Neuronal stem cell (in vitro differentiated cells): ENCODE data around the gene SELENOK.

Experiments
- DNase-seq: peaks from one replicate; pipeline ENCODE4 v3.0.0-alpha.2; 2013; ENCODE audit warnings: low spot score
- H2AFZ ChIP-seq: one replicate; pipeline ENCODE4 v1.6.1; 2013; ENCODE audit warnings: mild to moderate bottlenecking, low read length, inconsistent platforms
- H2AK5ac ChIP-seq: 2 replicates; pipeline ENCODE4 v1.6.1; 2013; ENCODE audit warnings: low read depth, mild to moderate bottlenecking, inconsistent platforms, low read length, moderate library complexity, mixed read lengths
- H2BK120ac ChIP-seq: 2 replicates; pipeline ENCODE4 v1.6.1; 2013; ENCODE audit warnings: low read depth, mild to moderate bottlenecking, inconsistent platforms, low read length, moderate library complexity, mixed read lengths
- H2BK12ac ChIP-seq: one replicate; pipeline ENCODE4 v1.6.1; 2013; ENCODE audit warnings: low read length, inconsistent platforms
- H2BK15ac ChIP-seq: 2 replicates; pipeline ENCODE4 v1.6.1; 2013; ENCODE audit warnings: mild to moderate bottlenecking, low read length, inconsistent platforms, mixed read lengths
- H2BK5ac ChIP-seq: one replicate; pipeline ENCODE4 v1.6.1; 2013; ENCODE audit warnings: inconsistent platforms, mild to moderate bottlenecking, low read length, moderate library complexity
- H3K14ac ChIP-seq: one replicate; pipeline ENCODE4 v1.6.1; 2013; ENCODE audit warnings: low read length, inconsistent platforms
- H3K18ac ChIP-seq: 2 replicates; pipeline ENCODE4 v1.6.1; 2013; ENCODE audit warnings: low read length, inconsistent platforms
- H3K23ac ChIP-seq: 2 replicates; pipeline ENCODE4 v1.6.1; 2013; ENCODE audit warnings: low read depth, mild to moderate bottlenecking, mixed read lengths, low read length, inconsistent platforms; ENCODE audit not compliant: poor library complexity
- H3K27ac ChIP-seq: replicated peaks from 3 replicates; pipeline ENCODE4 v1.5.1; 2013; ENCODE audit warnings: low read length, inconsistent platforms
- H3K27me3 ChIP-seq, 3 experiments: 2 replicates each; pipeline ENCODE4 v1.6.1; 2013; ENCODE audit warnings: low read length in 3 of 3, mild to moderate bottlenecking in 2 of 3, inconsistent platforms in 1 of 3, low read depth in 1 of 3, mixed read lengths in 1 of 3, moderate library complexity in 1 of 3; ENCODE audit not compliant: control insufficient read depth in 3 of 3, insufficient read depth in 3 of 3
- H3K36me3 ChIP-seq, 2 donors: replicated peaks in 1 of 2; 2 replicates each; pipeline ENCODE4 v1.6.1; 2013; ENCODE audit warnings: low read length in 2 of 2; ENCODE audit not compliant: control insufficient read depth in 2 of 2, insufficient read depth in 2 of 2
- H3K4ac ChIP-seq: 2 replicates; pipeline ENCODE4 v1.6.1; 2013; ENCODE audit warnings: inconsistent platforms, mild to moderate bottlenecking, low read length, moderate library complexity
- H3K4me1 ChIP-seq, 2 donors: 1 replicate in 1 of 2; 2 replicates in 1 of 2; pipeline ENCODE4 v1.6.1; 2013; ENCODE audit warnings: low read length in 2 of 2, low read depth in 1 of 2; ENCODE audit not compliant: control insufficient read depth in 2 of 2, insufficient read depth in 1 of 2
- H3K4me2 ChIP-seq: one replicate; pipeline ENCODE4 v1.6.1; 2013; ENCODE audit warnings: mild to moderate bottlenecking, low read length, inconsistent platforms; ENCODE audit not compliant: insufficient read depth, poor library complexity, severe bottlenecking
- H3K4me3 ChIP-seq, 2 donors: 2 replicates each; pipeline ENCODE4 v1.5.1; 2013; ENCODE audit warnings: low read length in 2 of 2, mild to moderate bottlenecking in 2 of 2, inconsistent platforms in 1 of 2, moderate library complexity in 1 of 2
- H3K79me1 ChIP-seq: one replicate; pipeline ENCODE4 v1.6.1; 2013; ENCODE audit warnings: low read depth, mild to moderate bottlenecking, inconsistent platforms, low read length, moderate library complexity
- H3K9ac ChIP-seq: one replicate; pipeline ENCODE4 v1.6.1; 2013; ENCODE audit warnings: mild to moderate bottlenecking, low read depth, low read length, inconsistent platforms; ENCODE audit not compliant: poor library complexity
- H3K9me3 ChIP-seq, 2 donors: replicated peaks in 1 of 2; 2 replicates each; pipeline versions ENCODE3 to v1.6.1; 2013; ENCODE audit warnings: low read length in 2 of 2, mild to moderate bottlenecking in 2 of 2, inconsistent platforms in 1 of 2, low read depth in 1 of 2, mixed read lengths in 1 of 2, moderate library complexity in 1 of 2; ENCODE audit not compliant: control insufficient read depth in 2 of 2, insufficient read depth in 1 of 2
- H4K8ac ChIP-seq: one replicate; pipeline ENCODE4 v1.6.1; 2013; ENCODE audit warnings: low read depth, mild to moderate bottlenecking, inconsistent platforms, low read length, moderate library complexity
- H4K91ac ChIP-seq: one replicate; pipeline ENCODE4 v1.6.1; 2013; ENCODE audit warnings: low read length, low read depth, mild to moderate bottlenecking, inconsistent platforms; ENCODE audit not compliant: poor library complexity
- WGBS, 2 donors: extraction: QIAGEN DNeasy Blood & Tissue Kit; methylation state at CpG; one replicate each; pipeline ENCODE4 v1.1.7; 2013; ENCODE audit warnings: missing lambda C conversion rate in 2 of 2, mixed read lengths in 1 of 2; ENCODE audit not compliant: insufficient read length in 2 of 2, insufficient replicate concordance in 1 of 2; ENCODE audit errors: extremely low coverage in 2 of 2; 5-methylcytosine and 5-hydroxymethylcytosine counted together

Gene SELENOK

GRCh38 chr3:53850895-53851294, 40.8 kb downstream of the SELENOK start:
- Histone ChIP-seq H3K27me3 (peaks cover 0 to 9% (median 7%) of the 10 kb centered on the region in 3 experiments), H3K18ac (no peak overlapping the region), H3K27ac (no peak overlapping the region), H2BK120ac (no peak overlapping the region), H2BK5ac (no peak overlapping the region), H4K91ac (no peak overlapping the region), H3K79me1 (no peaks in the 10 kb centered on the region), H2BK12ac (no peak overlapping the region), H3K9me3 (peaks cover 2 to 5% of the 10 kb centered on the region in 2 donors), H4K8ac (no peak overlapping the region), H3K4me2 (no peak overlapping the region), H3K4me3 (no peak overlapping the region), H3K9ac (no peak overlapping the region), H2AK5ac (no peak overlapping the region), H3K36me3 (peaks cover 0 to 12% of the 10 kb centered on the region in 2 donors), H2BK15ac (no peak overlapping the region), H3K14ac (no peak overlapping the region), H3K23ac (no peak overlapping the region), H3K4ac (no peak overlapping the region), H3K4me1 (peaks cover 4% of the 10 kb centered on the region in 2 donors), H2AFZ (no peak overlapping the region)
- DNase-seq, result no peak
- no CpG with 5 or more reads among the region's 5 CpGs for WGBS, 2 donors

- H3K4me2 ChIP-seq, result no peak overlapping the region
- H3K79me1 ChIP-seq, result no peaks in the 10 kb centered on the region
- WGBS, 2 donors, result no CpG with 5 or more reads among the region's 7 CpGs
- H3K36me3 ChIP-seq, result peaks cover 0 to 12% of the 10 kb centered on the region in 2 donors
- H4K91ac ChIP-seq, result no peak overlapping the region
- no peak overlapping the region for H3K9ac ChIP-seq
- H2BK15ac ChIP-seq, result no peak overlapping the region
- H2BK12ac ChIP-seq, result no peak overlapping the region
- no peak overlapping the region for H3K4me3 ChIP-seq
- H2BK5ac ChIP-seq, result no peak overlapping the region
- no peak overlapping the region for H3K23ac ChIP-seq
- H3K27me3 ChIP-seq, result peaks cover 0 to 9% (median 7%) of the 10 kb centered on the region in 3 experiments
- no peak overlapping the region for H4K8ac ChIP-seq
- H3K9me3 ChIP-seq, result peaks cover 2 to 5% of the 10 kb centered on the region in 2 donors
- no peak overlapping the region for H3K18ac ChIP-seq
- no peak for DNase-seq
- no peak overlapping the region for H3K27ac ChIP-seq
- H2BK120ac ChIP-seq, result no peak overlapping the region
- H3K4me1 ChIP-seq, result peaks cover 4 to 8% of the 10 kb centered on the region in 2 donors
- no peak overlapping the region for H2AK5ac ChIP-seq
- H3K14ac ChIP-seq, result no peak overlapping the region
- H2AFZ ChIP-seq, result no peak overlapping the region
- no peak overlapping the region for H3K4ac ChIP-seq
Observed at GRCh38 chr3:53849916-53850315, 41.7 kb downstream of the SELENOK start.

GRCh38 chr3:53846851-53847155, 44.9 kb downstream of the SELENOK start:
- Histone ChIP-seq H3K27ac (no peak overlapping the region), H2AK5ac (no peak overlapping the region), H4K8ac (no peak overlapping the region), H4K91ac (no peak overlapping the region), H2BK12ac (no peak overlapping the region), H3K23ac (peak overlapping the region; percentile 80), H3K18ac (peak overlapping the region; percentile 96), H3K14ac (peak overlapping the region; percentile 84), H3K79me1 (no peaks in the 10 kb centered on the region), H2BK15ac (no peak overlapping the region), H3K4me2 (peak overlapping the region; percentile 85), H3K9me3 (peaks cover 2 to 5% of the 10 kb centered on the region in 2 donors), H3K27me3 (peaks cover 0 to 9% (median 7%) of the 10 kb centered on the region in 3 experiments), H3K4ac (no peak overlapping the region), H2BK120ac (no peak overlapping the region), H3K9ac (peak overlapping the region; percentile 78), H3K36me3 (no peaks in the 10 kb centered on the region), H2BK5ac (no peak overlapping the region), H2AFZ (peak overlapping the region; percentile 100), H3K4me3 (peak overlapping the region; percentile 74 to 88), H3K4me1 (peaks cover 4 to 18% of the 10 kb centered on the region in 2 donors)
- no peak for DNase-seq
- WGBS, 2 donors, result no CpG with 5 or more reads among the region's 10 CpGs

- no peak within 1 kb of the TSS for H2BK5ac ChIP-seq
- H2AFZ ChIP-seq, result peak within 1 kb of the TSS; percentile 100
- H2BK15ac ChIP-seq, result peak within 1 kb of the TSS; percentile 61
- H3K9me3 ChIP-seq, result peaks cover 2 to 5% of the 10 kb centered on the region in 2 donors
- no peaks in the 10 kb centered on the region for H3K79me1 ChIP-seq
- H2BK120ac ChIP-seq, result no peak within 1 kb of the TSS
- H3K27ac ChIP-seq, result no peak within 1 kb of the TSS
- no CpG with 5 or more reads among the region's 91 CpGs for WGBS, 2 donors
- peak within 1 kb of the TSS; percentile 84 for H3K14ac ChIP-seq
- no peak within 1 kb of the TSS for H2BK12ac ChIP-seq
- peak within 1 kb of the TSS; percentile 85 for H3K23ac ChIP-seq
- peak within 1 kb of the TSS; percentile 96 for H3K18ac ChIP-seq
- no peak within 1 kb of the TSS for H3K4ac ChIP-seq
- peak within 1 kb of the TSS; percentile 85 for H3K4me2 ChIP-seq
- no peaks in the 10 kb centered on the region for H3K36me3 ChIP-seq
- peak within 1 kb of the TSS; percentile 91 for H3K9ac ChIP-seq
- H4K91ac ChIP-seq, result no peak within 1 kb of the TSS
- peaks cover 0 to 9% (median 7%) of the 10 kb centered on the region in 3 experiments for H3K27me3 ChIP-seq
- peak; percentile 65 for DNase-seq
- H4K8ac ChIP-seq, result no peak within 1 kb of the TSS
- H2AK5ac ChIP-seq, result no peak within 1 kb of the TSS
- H3K4me3 ChIP-seq, result peak within 1 kb of the TSS; percentile 74 to 88
- H3K4me1 ChIP-seq, result peaks cover 4 to 18% of the 10 kb centered on the region in 2 donors
Observed at GRCh38 chr3:53846134-53846850, 45.4 kb downstream of the SELENOK start, which contains the start of the genes CHDH and IL17RB. TSS of gene CHDH (minus strand) at chr3:53846419. CDS start at chr3:53824008, 22,411 bp downstream. TSS of gene IL17RB (plus strand) at chr3:53846568. CDS start at chr3:53846589, 21 bp downstream.
